GM21786 (cell line): ENCODE results near the gene FAF1.
"Not testable (repeated sequence)": the region's sequence is repeated elsewhere in the genome, so short reads cannot be mapped to it uniquely, and the experiment has no call there.

Experiments
- ATAC-seq: cut with Tn5 transposase; IDR thresholded peaks from one replicate; pipeline ENCODE4 v1.9.1; 2021; ENCODE audit not compliant: unreplicated experiment

Gene FAF1

GRCh38 chr1:50959913-50960844, at the start of gene FAF1:
Gene FAF1, minus strand, starts transcription at chr1:50960267. Its CDS starts 456 bp downstream, at chr1:50959811.
- ATAC-seq, result peak; percentile 86

GRCh38 chr1:51009381-51009780, 49.3 kb upstream of the FAF1 start:
- ATAC-seq, result no peak

- ATAC-seq, result not testable (repeated sequence)
These were observed 45.5 kb upstream of the FAF1 start for GRCh38 chr1:51005549-51005948.

GRCh38 chr1:51002516-51002915, 42.4 kb upstream of the FAF1 start:
- no peak for ATAC-seq

- ATAC-seq, result no peak
These were observed 40.6 kb upstream of the FAF1 start for GRCh38 chr1:51000651-51001050.

- no peak for ATAC-seq
These were observed 40.1 kb upstream of the FAF1 start for GRCh38 chr1:51000160-51000559.

GRCh38 chr1:50999375-50999774, 39.3 kb upstream of the FAF1 start:
- ATAC-seq, result not testable (repeated sequence)

- ATAC-seq, result no peak
These were observed 36.0 kb upstream of the FAF1 start for GRCh38 chr1:50996083-50996482.

GRCh38 chr1:50995651-50996050, 35.6 kb upstream of the FAF1 start:
- no peak for ATAC-seq

- no peak for ATAC-seq
These were observed 34.9 kb upstream of the FAF1 start for GRCh38 chr1:50994997-50995396.

GRCh38 chr1:50993645-50994044, 33.6 kb upstream of the FAF1 start:
- ATAC-seq, result no peak

GRCh38 chr1:50992532-50993318, 32.7 kb upstream of the FAF1 start:
- no peak for ATAC-seq

- ATAC-seq, result no peak
These were observed 29.6 kb upstream of the FAF1 start for GRCh38 chr1:50989694-50990093.

GRCh38 chr1:50986653-50987052, 26.6 kb upstream of the FAF1 start:
- ATAC-seq, result no peak

- ATAC-seq, result no peak
These were observed 25.0 kb upstream of the FAF1 start for GRCh38 chr1:50985094-50985493.

- ATAC-seq, result no peak
These were observed 23.2 kb upstream of the FAF1 start for GRCh38 chr1:50983219-50983802.

GRCh38 chr1:50982611-50983010, 22.5 kb upstream of the FAF1 start:
- no peak for ATAC-seq

- ATAC-seq, result no peak
These were observed 21.7 kb upstream of the FAF1 start for GRCh38 chr1:50981741-50982140.

GRCh38 chr1:50980505-50980904, 20.4 kb upstream of the FAF1 start:
- ATAC-seq, result no peak

- ATAC-seq, result no peak
These were observed 19.9 kb upstream of the FAF1 start for GRCh38 chr1:50979937-50980336.
